ENCODE measurements around the gene AHCY. TPM values are rescaled to one million over a fixed set of nuclear protein-coding genes. Genes with fewer than 3 reads are reported as not detected.

The AHCY gene
- total and polyA plus RNA-seq, 4 experiments from 2014 or later = 21.2 to 30.6 (median 23.6) TPM

DNA sequence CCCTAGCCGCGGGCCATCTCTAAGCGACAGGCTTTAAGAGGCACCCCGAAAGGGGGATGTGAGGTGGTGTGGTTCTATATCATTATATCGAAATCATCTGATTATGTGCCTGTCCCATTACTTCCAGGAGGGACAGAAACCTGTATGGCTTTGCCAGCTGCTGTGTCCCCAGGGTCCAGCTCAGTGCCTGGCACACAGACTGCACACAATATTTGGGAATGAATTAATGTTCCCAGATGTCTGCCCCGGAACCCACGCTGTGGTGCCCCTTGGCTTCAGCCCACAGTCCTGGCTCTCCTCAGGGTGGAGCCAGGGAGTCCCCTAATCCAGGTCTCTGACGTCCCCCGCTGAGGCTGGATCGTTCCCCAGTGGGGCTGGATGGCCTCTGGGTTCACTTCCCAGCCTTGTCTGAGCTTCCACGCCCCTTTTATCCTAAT is 8.9 kb upstream of the AHCY start:
- Mint-ChIP-seq H3K27me3 (peaks cover 16 to 23% of the 10 kb centered on the region in 2 donors), H3K36me3 (no peaks in the 10 kb centered on the region), H3K4me3 (peak overlapping the region in 2 of 8 donors; percentile 30 to 48), H3K27ac (no peak overlapping the region), H3K4me1 (peaks cover 5 to 14% (median 10%) of the 10 kb centered on the region in 4 donors), H3K9me3 (no peaks in the 10 kb centered on the region)
- peaks cover 12% of the 10 kb centered on the region for H3K27me3 ChIP-seq (ENCODE audit: insufficient read depth, low read length)
- no peaks in the 10 kb centered on the region for H3K36me3 ChIP-seq (ENCODE audit: insufficient read depth, low read length)
- CTCF ChIA-PET (ENCODE audit: partially characterized antibody) = interaction anchor here (0.7 to 5.6 kb wide), 55 partner anchors 9 to 898 kb away, joined by 3 to 194 read pairs (median 5); partner anchors contain the start of genes AHCY, DYNLRB1 and ITCH
- DNase-seq = no peak
- POLR2A ChIA-PET (ENCODE audit: partially characterized antibody) = interaction anchor here (1.1 to 2.1 kb wide), 4 partner anchors 9 to 458 kb away, joined by 3 to 12 read pairs (median 6); partner anchors contain the start of gene AHCY
- H3K4me3 ChIP-seq (ENCODE audit: low read length in 2 of 2) = no peak overlapping the region
- H3K4me1 ChIP-seq (ENCODE audit: insufficient read depth, low read length) = peaks cover 9% of the 10 kb centered on the region
- no peaks in the 10 kb centered on the region for H3K9me3 ChIP-seq (ENCODE audit: control insufficient read depth in 1 of 2, low read length in 2 of 2)
- intact Hi-C loops (cut with micrococcal nuclease) = loop anchor here (1.0 to 5.0 kb wide), 6 partner anchors 51 to 457 kb away; partner anchors contain the start of genes ITCH and PIGU
- no peak overlapping the region for H3K27ac ChIP-seq (ENCODE audit: low read depth, low read length)

DNA sequence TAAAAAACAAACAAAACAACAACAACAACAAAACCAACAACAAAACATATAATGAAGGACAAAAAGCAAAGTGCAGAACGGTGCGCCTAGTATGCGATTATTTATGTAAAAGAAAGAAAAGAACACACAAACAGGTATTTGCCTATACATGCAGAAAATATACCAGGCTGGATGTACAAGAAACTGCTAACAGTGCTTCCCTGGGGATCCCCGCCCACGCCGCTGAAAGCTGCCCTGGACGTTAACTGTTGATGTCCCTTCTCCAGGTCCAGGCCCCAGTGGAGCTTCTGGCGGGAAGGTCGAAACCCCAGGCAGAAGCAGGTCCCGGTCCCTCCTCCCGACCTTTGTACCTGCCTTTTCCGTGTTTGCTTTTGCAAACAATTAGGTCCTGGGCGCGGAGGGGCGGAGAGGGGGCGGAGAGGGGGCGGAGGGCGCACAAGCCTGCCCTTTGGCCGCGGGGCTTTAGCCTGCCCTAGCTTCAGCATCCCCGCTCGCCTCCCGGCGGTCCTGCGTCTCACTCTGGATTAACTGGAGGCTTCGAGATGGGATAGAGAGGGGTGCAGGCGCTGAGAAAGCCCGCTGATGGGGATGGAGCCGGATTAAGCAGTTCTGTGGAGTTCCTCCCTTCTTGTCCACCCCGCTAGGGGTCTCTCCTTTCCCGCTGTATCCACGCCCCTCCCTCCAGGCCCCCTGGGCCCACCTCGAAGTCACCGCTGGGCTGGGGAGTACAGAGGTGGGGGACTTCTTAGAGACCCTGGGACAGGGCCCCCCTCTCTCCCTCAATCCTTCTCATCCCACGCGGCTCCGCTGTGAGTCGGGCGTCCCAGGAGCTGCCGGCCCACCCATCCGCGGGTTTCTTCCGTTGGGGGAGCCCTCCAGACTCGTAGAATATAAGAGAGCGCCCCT is 8.2 kb upstream of the AHCY start:
- Mint-ChIP-seq H3K9me3 (no peaks in the 10 kb centered on the region), H3K27ac (peak overlapping the region in 1 of 7 donors; percentile 35), H3K4me1 (peaks cover 5 to 14% (median 10%) of the 10 kb centered on the region in 4 donors), H3K36me3 (no peaks in the 10 kb centered on the region), H3K4me3 (peak overlapping the region in 2 of 8 donors; percentile 30 to 48), H3K27me3 (peaks cover 16 to 23% of the 10 kb centered on the region in 2 donors)
- Histone ChIP-seq H3K9me3 (ENCODE audit: control insufficient read depth in 1 of 2, low read length in 2 of 2) (no peaks in the 10 kb centered on the region), H3K4me3 (ENCODE audit: low read length in 2 of 2) (no peak overlapping the region), H3K36me3 (ENCODE audit: insufficient read depth, low read length) (no peaks in the 10 kb centered on the region), H3K27ac (ENCODE audit: low read depth, low read length) (no peak overlapping the region), H3K4me1 (ENCODE audit: insufficient read depth, low read length) (peaks cover 9% of the 10 kb centered on the region), H3K27me3 (ENCODE audit: insufficient read depth, low read length) (peaks cover 12% of the 10 kb centered on the region)
- no peak for DNase-seq
- intact Hi-C loops (cut with micrococcal nuclease) = loop anchor here (1.0 to 5.0 kb wide), 6 partner anchors 51 to 458 kb away; partner anchors contain the start of genes ITCH and PIGU
- POLR2A ChIA-PET (ENCODE audit: partially characterized antibody) = interaction anchor here (2.1 kb wide), 1 partner anchor 8 kb away, joined by 12 read pairs; the partner anchor contains the start of gene AHCY
- CTCF ChIA-PET (ENCODE audit: partially characterized antibody) = interaction anchor here (0.6 to 5.6 kb wide), 15 partner anchors 9 to 513 kb away, joined by 3 to 194 read pairs (median 20); partner anchors contain the start of genes AHCY, DYNLRB1 and ITCH

GRCh38 chr20:34310481-34311117 is 7.4 kb upstream of the AHCY start:
- Histone ChIP-seq H3K27ac (ENCODE audit: low read depth, low read length) (no peak overlapping the region), H3K27me3 (ENCODE audit: insufficient read depth, low read length) (peaks cover 12% of the 10 kb centered on the region), H3K36me3 (ENCODE audit: insufficient read depth, low read length) (no peaks in the 10 kb centered on the region), H3K4me3 (ENCODE audit: low read length in 2 of 2) (no peak overlapping the region), H3K4me1 (ENCODE audit: insufficient read depth, low read length) (peaks cover 9% of the 10 kb centered on the region), H3K9me3 (ENCODE audit: control insufficient read depth in 1 of 2, low read length in 2 of 2) (no peaks in the 10 kb centered on the region)
- POLR2A ChIA-PET (ENCODE audit: partially characterized antibody) = no interaction called here
- CTCF ChIA-PET (ENCODE audit: partially characterized antibody) = interaction anchor here (0.6 to 5.6 kb wide), 4 partner anchors 52 to 456 kb away, joined by 3 to 194 read pairs (median 25); partner anchors contain the start of gene ITCH
- Mint-ChIP-seq H3K4me3 (no peak overlapping the region), H3K27ac (peak overlapping the region in 1 of 7 donors; percentile 35), H3K36me3 (no peaks in the 10 kb centered on the region), H3K4me1 (peaks cover 5 to 14% (median 10%) of the 10 kb centered on the region in 4 donors), H3K27me3 (peaks cover 16 to 21% of the 10 kb centered on the region in 2 donors), H3K9me3 (no peaks in the 10 kb centered on the region)
- DNase-seq = no peak
- intact Hi-C loops (cut with micrococcal nuclease) = loop anchor here (5.0 kb wide), 2 partner anchors 162 to 367 kb away; partner anchors contain the start of gene PIGU

- no peak for DNase-seq
- no peaks in the 10 kb centered on the region for H3K9me3 Mint-ChIP-seq
- H3K27ac ChIP-seq (ENCODE audit: low read depth, low read length) = no peak overlapping the region
- H3K4me1 ChIP-seq (ENCODE audit: insufficient read depth, low read length) = peaks cover 9% of the 10 kb centered on the region
- H3K27ac Mint-ChIP-seq = no peak overlapping the region
- ChIA-PET POLR2A (ENCODE audit: partially characterized antibody) (no interaction called here), CTCF (ENCODE audit: partially characterized antibody) (interaction anchor here (0.7 to 0.9 kb wide), 2 partner anchors 53 to 388 kb away, joined by 3 read pairs; partner anchors contain the start of gene ITCH)
- peaks cover 12% of the 10 kb centered on the region for H3K27me3 ChIP-seq (ENCODE audit: insufficient read depth, low read length)
- H3K27me3 Mint-ChIP-seq = peaks cover 16 to 19% of the 10 kb centered on the region in 2 donors
- H3K4me1 Mint-ChIP-seq = peaks cover 5 to 14% (median 10%) of the 10 kb centered on the region in 4 donors
- H3K4me3 Mint-ChIP-seq = no peak overlapping the region
- H3K9me3 ChIP-seq (ENCODE audit: control insufficient read depth in 1 of 2, low read length in 2 of 2) = no peaks in the 10 kb centered on the region
- no peaks in the 10 kb centered on the region for H3K36me3 ChIP-seq (ENCODE audit: insufficient read depth, low read length)
- no peaks in the 10 kb centered on the region for H3K36me3 Mint-ChIP-seq
- H3K4me3 ChIP-seq (ENCODE audit: low read length in 2 of 2) = no peak overlapping the region
- intact Hi-C loops (cut with micrococcal nuclease) = loop anchor here (5.0 kb wide), 2 partner anchors 163 to 368 kb away; partner anchors contain the start of gene PIGU
Observed at GRCh38 chr20:34309691-34310090, 6.5 kb upstream of the AHCY start.

DNA sequence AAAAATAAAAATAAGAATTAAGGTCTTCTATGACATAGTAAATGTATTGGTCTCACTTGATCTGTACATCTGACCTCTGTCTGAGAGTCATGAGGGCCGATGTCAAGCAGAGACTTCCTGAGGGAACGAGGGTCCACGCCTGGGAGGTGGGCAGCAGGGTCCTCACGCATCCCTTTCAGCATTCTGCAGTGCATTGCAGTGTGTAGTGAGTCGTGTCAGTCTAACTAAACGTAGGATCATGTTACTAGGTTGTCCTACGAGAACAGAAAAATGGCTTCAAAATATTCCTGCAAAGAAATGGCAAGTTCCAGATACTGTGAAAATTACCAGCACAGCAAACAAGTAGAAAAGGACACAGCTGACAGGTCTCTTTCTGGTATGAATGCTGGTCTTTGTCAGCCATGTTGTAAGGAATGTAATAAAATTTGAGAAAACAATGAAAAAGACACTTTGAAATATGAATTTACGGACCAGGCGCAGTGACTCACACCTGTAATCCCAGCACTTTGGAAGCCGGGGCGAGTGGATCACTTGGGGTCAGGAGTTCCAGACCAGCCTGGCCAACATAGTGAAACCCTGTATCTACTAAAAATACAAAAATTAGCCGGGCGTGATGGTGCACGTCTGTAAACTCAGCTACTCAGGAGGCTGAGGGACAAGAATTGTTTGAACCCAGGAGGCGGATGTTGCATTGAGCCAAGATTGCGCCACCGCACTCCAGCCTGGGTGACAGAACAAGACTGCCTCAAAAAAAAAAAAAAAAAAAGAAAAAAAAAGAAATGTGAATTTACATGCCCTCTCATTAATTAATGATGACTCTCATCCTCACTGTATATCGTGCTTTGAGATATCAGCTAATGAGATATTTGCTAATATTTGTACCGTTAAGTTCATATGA is 2.4 kb upstream of the AHCY start:
- H3K9me3 Mint-ChIP-seq = no peaks in the 10 kb centered on the region
- H3K27me3 ChIP-seq (ENCODE audit: insufficient read depth, low read length) = no peaks in the 10 kb centered on the region
- POLR2A ChIA-PET (ENCODE audit: partially characterized antibody) = no interaction called here
- H3K4me1 ChIP-seq (ENCODE audit: insufficient read depth, low read length) = peaks cover 11% of the 10 kb centered on the region
- peaks cover 3% of the 10 kb centered on the region in 2 donors for H3K27me3 Mint-ChIP-seq
- peaks cover 9 to 26% (median 10%) of the 10 kb centered on the region in 4 donors for H3K4me1 Mint-ChIP-seq
- peak overlapping the region in 2 of 8 donors; percentile 5 to 6 for H3K4me3 Mint-ChIP-seq
- no peak overlapping the region for H3K27ac ChIP-seq (ENCODE audit: low read depth, low read length)
- peaks cover 0 to 3% of the 10 kb centered on the region in 2 donors for H3K36me3 Mint-ChIP-seq
- H3K27ac Mint-ChIP-seq = no peak overlapping the region
- no peak for DNase-seq
- CTCF ChIA-PET (ENCODE audit: partially characterized antibody) = no interaction called here
- no peaks in the 10 kb centered on the region for H3K9me3 ChIP-seq (ENCODE audit: control insufficient read depth in 1 of 2, low read length in 2 of 2)
- no peak overlapping the region for H3K4me3 ChIP-seq (ENCODE audit: low read length in 2 of 2)
- intact Hi-C loops (cut with micrococcal nuclease) = no loop called here
- no peaks in the 10 kb centered on the region for H3K36me3 ChIP-seq (ENCODE audit: insufficient read depth, low read length)

- no peak for DNase-seq
Observed at GRCh38 chr20:34302312-34302722, 838 bp downstream of the AHCY start.

More at GRCh38 chr20:34302312-34302722, 838 bp downstream of the AHCY start:
- Mint-ChIP-seq H3K4me3 (peak overlapping the region; percentile 81 to 95 (median 84)), H3K27me3 (no peaks in the 10 kb centered on the region), H3K36me3 (peaks cover 0 to 3% of the 10 kb centered on the region in 2 donors), H3K9me3 (no peaks in the 10 kb centered on the region), H3K27ac (peak overlapping the region; percentile 72 to 93 (median 86)), H3K4me1 (peaks cover 9 to 29% (median 10%) of the 10 kb centered on the region in 4 donors)
- Histone ChIP-seq H3K4me1 (ENCODE audit: insufficient read depth, low read length) (peaks cover 11% of the 10 kb centered on the region), H3K36me3 (ENCODE audit: insufficient read depth, low read length) (no peaks in the 10 kb centered on the region), H3K27ac (ENCODE audit: low read depth, low read length) (peak overlapping the region; percentile 81), H3K4me3 (ENCODE audit: low read length in 2 of 2) (peak overlapping the region; percentile 86 to 94), H3K9me3 (ENCODE audit: control insufficient read depth in 1 of 2, low read length in 2 of 2) (no peaks in the 10 kb centered on the region), H3K27me3 (ENCODE audit: insufficient read depth, low read length) (no peaks in the 10 kb centered on the region)
- POLR2A ChIA-PET (ENCODE audit: partially characterized antibody) = interaction anchor here (0.7 to 2.5 kb wide), 8 partner anchors 10 to 1240 kb away, joined by 3 to 16 read pairs (median 6); partner anchors contain the start of genes DYNLRB1, EIF2S2 and ITCH
- CTCF ChIA-PET (ENCODE audit: partially characterized antibody) = interaction anchor here (1.1 to 4.3 kb wide), 3 partner anchors 10 to 237 kb away, joined by 3 to 30 read pairs (median 5); partner anchors contain the start of gene DYNLRB1
- intact Hi-C loops (cut with micrococcal nuclease) = loop anchor here (2.0 to 5.0 kb wide), 5 partner anchors 190 to 568 kb away; partner anchors contain the start of genes EIF2S2, MAP1LC3A and RALY

Measured in CD4-positive, alpha-beta memory T cell (primary cell).